Loucy (cell line): ENCODE data around the gene ATP6V1G1.

Experiments used
- H2AFZ ChIP-seq: fragments of 200-600 bp; sonication (generic); 2 replicates; pipeline ENCODE4 v1.6.0; 2016; ENCODE audit warnings: antibody characterized with exemption, mild to moderate bottlenecking, low read length, moderate library complexity
- H3F3A ChIP-seq: fragments of 200-600 bp; 2 replicates; pipeline ENCODE4 v1.6.0; 2016; ENCODE audit warnings: antibody characterized with exemption, low read depth, mild to moderate bottlenecking
- H3K27me3 ChIP-seq: fragments of 200-600 bp; sonication (generic); 2 replicates; pipeline ENCODE4 v1.6.1; 2014; ENCODE audit warnings: low read length, mild to moderate bottlenecking; ENCODE audit not compliant: insufficient read depth, poor library complexity, severe bottlenecking
- H3K36me3 ChIP-seq: fragments of 200-600 bp; sonication (generic); 2 replicates; pipeline ENCODE4 v1.6.1; 2016; ENCODE audit warnings: low read length; ENCODE audit not compliant: insufficient read depth
- H3K4me1 ChIP-seq: fragments of 200-600 bp; sonication (generic); 2 replicates; pipeline ENCODE4 v1.5.1; 2014; ENCODE audit warnings: low read length, mild to moderate bottlenecking; ENCODE audit not compliant: insufficient read depth, poor library complexity, severe bottlenecking
- H3K4me2 ChIP-seq: fragments of 200-600 bp; sonication (generic); 2 replicates; pipeline ENCODE4 v1.6.0; 2014; ENCODE audit warnings: antibody characterized with exemption, low read length, low read depth, mild to moderate bottlenecking; ENCODE audit not compliant: poor library complexity, severe bottlenecking
- H3K4me3 ChIP-seq: fragments of 200-600 bp; sonication (generic); 2 replicates; pipeline ENCODE4 v1.5.1; 2014; ENCODE audit warnings: low read length, mild to moderate bottlenecking, mixed read lengths; ENCODE audit not compliant: poor library complexity, severe bottlenecking
- H3K79me2 ChIP-seq: fragments of 200-600 bp; sonication (generic); 2 replicates; pipeline ENCODE4 v1.6.1; 2014; ENCODE audit warnings: low read length; ENCODE audit not compliant: insufficient read depth
- H3K9ac ChIP-seq: fragments of 200-600 bp; sonication (generic); 2 replicates; pipeline ENCODE4 v1.6.0; 2014; ENCODE audit warnings: mild to moderate bottlenecking, low read depth, low read length, moderate library complexity; ENCODE audit not compliant: poor library complexity, severe bottlenecking
- H3K9me2 ChIP-seq: fragments of 200-600 bp; sonication (generic); replicated peaks from 2 replicates; pipeline ENCODE4 v1.6.1; 2016; ENCODE audit warnings: low read depth, low read length, mixed read lengths
- H3K9me3 ChIP-seq: fragments of 200-600 bp; sonication (generic); 2 replicates; pipeline ENCODE4 v1.6.1; 2014; ENCODE audit warnings: mild to moderate bottlenecking, antibody characterized with exemption, low read length, low read depth; ENCODE audit not compliant: insufficient read depth
- H4K20me1 ChIP-seq: fragments of 200-600 bp; sonication (generic); 2 replicates; pipeline ENCODE4 v1.6.0; 2014; ENCODE audit warnings: antibody characterized with exemption, low read length, mild to moderate bottlenecking; ENCODE audit not compliant: insufficient read depth, poor library complexity, severe bottlenecking
- EZH2phosphoT487 ChIP-seq: fragments of 200-600 bp; IDR thresholded peaks from 2 replicates; pipeline ENCODE4 v1.6.1; 2018; ENCODE audit warnings: antibody characterized with exemption, mild to moderate bottlenecking, moderate library complexity, borderline replicate concordance
- TF ChIP-seq, protein P1 (sequence below): fragments of 200-600 bp; sonication (generic); conservative IDR thresholded peaks from 2 replicates; pipeline ENCODE4 v1.5.1; 2014; ENCODE audit warnings: mild to moderate bottlenecking, antibody characterized with exemption, low read length

ATP6V1G1 gene

DNA sequence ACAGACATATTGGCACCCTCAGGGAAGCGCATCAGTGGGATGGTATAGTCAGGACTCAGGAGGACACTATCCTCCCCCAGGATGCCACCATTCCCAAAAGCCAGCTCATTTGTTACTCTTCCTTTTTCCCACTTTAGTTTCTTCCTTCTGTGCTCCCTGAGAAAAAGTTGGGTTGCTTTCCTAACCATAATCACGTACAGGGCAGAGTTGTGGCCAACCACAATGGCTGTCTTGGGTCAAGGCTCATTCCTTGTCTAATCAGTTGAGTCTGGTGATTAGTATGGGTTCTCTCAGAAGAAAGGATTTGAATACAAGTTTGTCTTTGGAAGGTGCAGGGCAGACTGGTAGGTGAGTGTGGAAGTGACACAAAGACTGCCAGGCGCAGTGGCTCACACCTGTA is 26.6 kb upstream of the ATP6V1G1 start:
- no peaks in the 10 kb centered on the region for H3K4me1 ChIP-seq
- H3F3A ChIP-seq: no peaks in the 10 kb centered on the region
- no peaks in the 10 kb centered on the region for H4K20me1 ChIP-seq
- TF ChIP-seq, protein P1, sequence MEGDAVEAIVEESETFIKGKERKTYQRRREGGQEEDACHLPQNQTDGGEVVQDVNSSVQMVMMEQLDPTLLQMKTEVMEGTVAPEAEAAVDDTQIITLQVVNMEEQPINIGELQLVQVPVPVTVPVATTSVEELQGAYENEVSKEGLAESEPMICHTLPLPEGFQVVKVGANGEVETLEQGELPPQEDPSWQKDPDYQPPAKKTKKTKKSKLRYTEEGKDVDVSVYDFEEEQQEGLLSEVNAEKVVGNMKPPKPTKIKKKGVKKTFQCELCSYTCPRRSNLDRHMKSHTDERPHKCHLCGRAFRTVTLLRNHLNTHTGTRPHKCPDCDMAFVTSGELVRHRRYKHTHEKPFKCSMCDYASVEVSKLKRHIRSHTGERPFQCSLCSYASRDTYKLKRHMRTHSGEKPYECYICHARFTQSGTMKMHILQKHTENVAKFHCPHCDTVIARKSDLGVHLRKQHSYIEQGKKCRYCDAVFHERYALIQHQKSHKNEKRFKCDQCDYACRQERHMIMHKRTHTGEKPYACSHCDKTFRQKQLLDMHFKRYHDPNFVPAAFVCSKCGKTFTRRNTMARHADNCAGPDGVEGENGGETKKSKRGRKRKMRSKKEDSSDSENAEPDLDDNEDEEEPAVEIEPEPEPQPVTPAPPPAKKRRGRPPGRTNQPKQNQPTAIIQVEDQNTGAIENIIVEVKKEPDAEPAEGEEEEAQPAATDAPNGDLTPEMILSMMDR: no peak
- TF ChIP-seq EZH2phosphoT487: no peak
- no peaks in the 10 kb centered on the region for H3K79me2 ChIP-seq
- no peak overlapping the region for H3K9ac ChIP-seq
- no peaks in the 10 kb centered on the region for H3K27me3 ChIP-seq
- H2AFZ ChIP-seq: no peak overlapping the region
- H3K4me3 ChIP-seq: no peak overlapping the region
- H3K36me3 ChIP-seq: no peaks in the 10 kb centered on the region
- H3K9me2 ChIP-seq: no peaks in the 10 kb centered on the region
- H3K9me3 ChIP-seq: no peaks in the 10 kb centered on the region
- no peak overlapping the region for H3K4me2 ChIP-seq

DNA sequence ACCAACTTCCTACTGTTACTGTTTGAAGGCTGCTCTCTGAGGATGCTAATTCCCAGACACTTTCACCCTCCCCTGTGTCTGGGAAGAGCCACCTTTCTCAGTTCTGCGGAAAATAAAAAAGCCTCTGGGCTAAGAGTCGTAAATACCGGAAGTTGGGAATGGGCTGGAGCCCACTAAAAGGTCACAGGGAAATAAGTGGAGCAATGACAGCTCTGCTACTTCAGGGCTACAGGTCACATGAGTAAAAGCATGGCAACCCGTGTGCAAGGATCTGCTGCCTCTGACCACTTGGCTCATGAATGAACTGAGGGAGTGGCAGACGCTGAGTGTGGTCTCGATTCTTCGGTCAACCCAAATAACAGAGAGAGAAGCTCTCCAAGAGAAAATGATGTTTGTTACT is 25.8 kb upstream of the ATP6V1G1 start:
- no peak overlapping the region for H2AFZ ChIP-seq
- no peak overlapping the region for H3K4me3 ChIP-seq

DNA sequence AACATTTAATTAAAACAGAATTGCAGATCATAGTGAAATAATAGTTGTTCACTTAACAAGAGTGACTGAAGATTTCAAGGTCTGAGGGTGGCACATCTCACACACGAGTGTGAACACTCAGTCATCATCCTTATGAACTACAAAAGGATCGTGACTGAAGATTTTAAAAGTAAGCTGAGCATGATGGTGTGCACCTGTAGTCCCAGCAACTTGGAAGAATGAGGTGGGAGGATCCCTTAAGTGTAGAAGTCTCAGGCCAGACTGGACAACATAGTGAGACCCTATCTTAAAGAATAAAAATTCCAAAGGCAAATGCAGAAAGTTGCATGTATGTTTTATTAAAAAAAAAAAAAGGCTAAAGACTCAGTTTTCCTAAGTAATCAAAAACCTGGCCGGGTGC is 22.4 kb upstream of the ATP6V1G1 start:
- no peak for TF ChIP-seq EZH2phosphoT487
- TF ChIP-seq, protein P1: no peak
- H3K9ac ChIP-seq: no peak overlapping the region
- H3K36me3 ChIP-seq: no peaks in the 10 kb centered on the region
- H3K9me3 ChIP-seq: no peaks in the 10 kb centered on the region
- no peaks in the 10 kb centered on the region for H3K79me2 ChIP-seq
- H3K9me2 ChIP-seq: no peaks in the 10 kb centered on the region
- no peaks in the 10 kb centered on the region for H3K27me3 ChIP-seq
- H3K4me1 ChIP-seq: no peaks in the 10 kb centered on the region
- no peaks in the 10 kb centered on the region for H3F3A ChIP-seq
- H4K20me1 ChIP-seq: no peaks in the 10 kb centered on the region
- no peak overlapping the region for H3K4me2 ChIP-seq
- no peak overlapping the region for H2AFZ ChIP-seq
- no peak overlapping the region for H3K4me3 ChIP-seq

More for the DNA sequence above, 25.8 kb upstream of the ATP6V1G1 start:
- Histone ChIP-seq H3F3A (no peaks in the 10 kb centered on the region), H3K9me3 (no peaks in the 10 kb centered on the region), H3K4me1 (no peaks in the 10 kb centered on the region), H4K20me1 (no peaks in the 10 kb centered on the region), H3K4me2 (no peak overlapping the region), H3K36me3 (no peaks in the 10 kb centered on the region), H3K9me2 (no peaks in the 10 kb centered on the region), H3K79me2 (no peaks in the 10 kb centered on the region), H3K27me3 (no peaks in the 10 kb centered on the region), H3K9ac (no peak overlapping the region)
- TF ChIP-seq, protein P1: no peak
- TF ChIP-seq EZH2phosphoT487: no peak
